Activated CD4-positive, alpha-beta T cell treated with anti-CD3 and anti-CD28 coated beads, Interleukin-2, Interleukin-6, amounts not matched to agents 100 ng/mL and 50 ng/mL, durations not matched to agents 16 hours and 8 hours (primary cell): ENCODE measurements around the gene UFD1.

Experiments
- DNase-seq: peaks from one replicate; pipeline ENCODE4 v3.0.0-alpha.2; 2020

The UFD1 gene

DNA sequence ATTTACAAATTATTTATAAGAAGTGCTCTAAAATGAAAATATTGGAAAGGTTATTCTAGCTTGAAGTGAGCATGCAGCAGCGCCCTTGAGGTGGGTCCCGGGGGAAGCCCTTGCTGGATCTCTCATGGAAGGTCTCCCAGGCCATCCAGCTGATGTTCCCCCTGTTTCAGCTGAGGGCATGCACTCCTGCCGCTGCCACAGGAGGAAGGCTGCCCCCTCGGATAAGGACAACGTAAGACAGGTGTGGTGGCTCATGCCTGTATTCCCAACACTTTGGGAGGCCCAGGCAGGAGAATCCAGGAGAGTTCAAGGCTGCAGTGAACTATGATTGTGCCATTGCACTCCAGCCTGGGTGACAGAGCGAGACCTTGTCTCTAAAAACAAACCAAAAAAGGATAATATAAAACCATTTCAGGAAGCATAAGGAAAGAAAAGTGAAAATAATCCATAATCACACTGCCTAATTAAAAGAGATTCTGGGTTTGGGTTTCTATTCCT lies 15.7 kb upstream of the UFD1 start:
- no peak for DNase-seq

DNA sequence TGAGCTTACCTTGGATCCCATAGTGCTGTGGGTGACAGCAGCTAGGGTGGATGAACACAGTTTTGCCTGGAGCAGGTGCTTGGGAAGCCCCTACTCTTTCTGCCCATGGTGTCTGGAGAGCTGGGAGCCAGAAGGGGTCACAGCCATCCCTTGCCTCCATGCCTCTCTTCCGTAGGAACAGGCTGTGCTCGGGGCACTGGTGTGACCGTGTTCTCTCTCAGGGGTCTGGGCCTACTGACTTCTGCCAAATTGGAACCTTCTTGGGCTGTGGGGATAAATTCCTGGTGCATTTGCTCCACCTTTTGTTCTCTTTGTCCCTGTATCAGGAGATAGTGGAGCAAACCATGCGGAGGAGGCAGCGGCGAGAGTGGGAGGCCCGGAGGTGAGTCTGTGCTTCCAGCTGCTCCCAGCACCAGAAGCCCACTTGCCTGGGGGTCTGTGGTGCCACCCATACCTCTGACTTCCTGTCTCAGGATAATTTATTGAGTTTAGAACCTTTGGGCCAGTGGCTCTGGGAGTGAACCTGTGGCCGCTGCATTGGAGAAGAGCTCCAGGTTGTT lies 15.1 kb upstream of the UFD1 start:
- no peak for DNase-seq

DNA sequence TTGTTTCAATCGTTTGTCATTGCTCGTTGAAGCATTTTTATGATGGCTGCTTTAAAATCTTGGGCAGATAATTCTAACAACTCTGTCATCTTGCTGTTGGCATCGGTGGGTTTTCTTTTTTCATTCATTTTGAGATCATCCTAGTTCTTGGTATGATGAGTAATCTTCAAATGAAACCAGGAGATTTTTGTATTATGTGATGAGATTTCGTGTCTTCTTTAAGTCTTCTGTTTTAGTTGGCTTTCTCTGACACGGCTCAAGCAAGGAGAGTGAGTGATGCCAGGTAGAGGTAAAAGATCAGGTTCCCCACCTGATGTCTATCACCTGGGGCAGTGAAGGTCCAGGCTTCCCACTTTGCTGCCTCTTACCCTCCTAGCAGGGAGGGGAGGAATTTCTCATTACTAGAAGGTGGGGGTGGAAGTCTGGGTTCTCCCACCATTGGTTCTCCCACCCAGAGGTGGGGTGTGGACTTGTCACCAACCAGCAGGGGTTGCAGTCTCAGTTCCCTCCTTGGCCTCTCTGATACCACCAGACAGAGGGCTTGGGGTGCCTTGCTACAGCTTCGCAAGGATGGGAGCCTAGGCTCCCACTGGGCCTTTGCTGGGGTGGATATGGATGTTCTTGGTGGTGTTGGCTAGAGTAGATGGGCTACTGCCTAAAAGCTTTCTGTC lies 13.6 kb upstream of the UFD1 start:
- peak; percentile 25 for DNase-seq

DNA sequence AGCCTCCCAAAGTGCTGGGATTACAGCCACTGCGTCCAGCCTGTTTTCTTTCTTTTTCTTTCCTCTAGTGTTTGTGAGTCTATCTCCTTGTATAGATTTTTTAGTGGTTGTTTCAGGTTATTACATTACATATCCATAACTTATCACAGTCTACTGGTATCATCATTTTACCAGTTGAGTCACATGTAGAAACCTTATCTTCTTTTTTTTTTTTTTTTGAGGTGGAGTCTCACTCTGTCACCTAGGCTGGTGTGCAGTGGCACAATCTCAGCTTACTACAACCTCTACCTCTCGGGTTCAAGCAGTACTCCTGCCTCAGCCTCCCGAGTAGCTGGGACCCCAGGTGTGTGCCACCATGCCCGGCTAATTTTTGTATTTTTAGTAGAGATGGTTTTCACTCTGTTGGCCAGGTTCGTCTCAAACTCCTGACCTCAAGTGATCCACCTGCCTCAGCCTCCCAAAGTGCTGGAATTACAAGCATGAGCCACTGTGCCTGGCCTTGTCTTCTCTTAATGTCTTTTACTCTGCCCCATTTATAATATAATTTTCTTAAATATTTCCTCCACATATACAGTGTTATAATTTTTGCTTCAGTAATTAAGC lies 11.7 kb upstream of the UFD1 start:
- no peak for DNase-seq

DNA sequence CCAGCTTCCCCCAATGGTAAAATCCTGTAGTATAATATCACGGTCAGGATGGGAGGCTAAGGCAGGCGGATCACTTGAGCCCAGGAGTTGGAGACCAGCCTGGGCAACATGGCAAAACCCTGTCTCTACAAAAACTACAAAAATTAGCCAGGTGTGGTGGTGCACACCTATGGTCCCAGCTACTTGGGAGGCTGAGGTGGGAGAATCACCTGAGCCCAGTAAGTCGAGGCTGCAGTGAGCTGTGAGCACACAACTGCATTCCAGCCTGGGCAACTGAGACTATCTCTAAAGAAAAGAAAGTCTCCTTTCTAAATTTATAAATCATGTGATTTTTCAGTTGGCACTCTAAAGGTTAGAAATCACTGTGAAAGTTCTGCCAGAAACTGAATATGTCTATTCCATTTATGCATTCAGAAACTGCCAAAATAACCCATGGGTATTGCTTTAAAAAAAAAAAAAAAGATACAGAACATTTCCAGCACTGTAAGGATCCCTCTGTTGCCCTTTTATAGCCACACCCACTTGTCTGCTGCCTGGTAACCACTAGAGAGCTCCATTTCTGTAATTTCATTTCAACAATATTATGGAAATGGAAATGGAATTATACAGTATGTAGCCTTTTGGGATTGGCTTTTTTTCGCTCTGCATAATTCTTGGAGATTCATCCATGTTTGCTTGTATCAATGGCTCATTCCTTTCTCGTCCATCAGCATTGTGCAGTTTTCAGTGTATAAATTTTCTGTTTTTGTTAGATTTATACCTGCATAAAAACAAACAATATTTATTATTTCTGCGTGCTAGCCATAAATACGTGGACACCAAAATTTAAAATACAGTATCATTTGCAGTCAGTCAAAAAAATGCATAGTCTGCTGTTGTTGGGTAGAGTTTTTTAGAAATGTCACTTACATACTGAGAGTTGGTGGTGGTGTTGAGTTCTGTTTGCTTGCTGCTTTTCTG lies 10.2 kb upstream of the UFD1 start:
- no peak for DNase-seq

DNA sequence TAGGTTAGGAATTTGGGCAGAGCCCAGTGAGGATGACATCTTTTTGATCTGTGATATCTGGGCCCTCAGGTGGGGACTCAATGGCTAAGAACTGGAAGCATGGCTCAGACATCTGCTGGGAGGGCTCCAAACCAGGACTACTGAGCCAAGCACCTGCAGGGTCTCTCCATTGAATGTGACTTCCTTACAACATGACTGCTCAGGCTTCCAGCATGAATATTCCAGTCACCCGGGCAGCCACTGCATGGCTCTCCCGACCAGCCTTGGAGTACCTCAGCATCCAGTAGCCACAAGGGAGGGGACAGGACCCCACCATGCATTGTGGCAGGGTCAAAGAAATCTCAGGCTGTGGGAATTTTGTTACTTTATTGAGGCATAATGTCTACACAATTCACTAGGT lies 9.3 kb upstream of the UFD1 start:
- no peak for DNase-seq

DNA sequence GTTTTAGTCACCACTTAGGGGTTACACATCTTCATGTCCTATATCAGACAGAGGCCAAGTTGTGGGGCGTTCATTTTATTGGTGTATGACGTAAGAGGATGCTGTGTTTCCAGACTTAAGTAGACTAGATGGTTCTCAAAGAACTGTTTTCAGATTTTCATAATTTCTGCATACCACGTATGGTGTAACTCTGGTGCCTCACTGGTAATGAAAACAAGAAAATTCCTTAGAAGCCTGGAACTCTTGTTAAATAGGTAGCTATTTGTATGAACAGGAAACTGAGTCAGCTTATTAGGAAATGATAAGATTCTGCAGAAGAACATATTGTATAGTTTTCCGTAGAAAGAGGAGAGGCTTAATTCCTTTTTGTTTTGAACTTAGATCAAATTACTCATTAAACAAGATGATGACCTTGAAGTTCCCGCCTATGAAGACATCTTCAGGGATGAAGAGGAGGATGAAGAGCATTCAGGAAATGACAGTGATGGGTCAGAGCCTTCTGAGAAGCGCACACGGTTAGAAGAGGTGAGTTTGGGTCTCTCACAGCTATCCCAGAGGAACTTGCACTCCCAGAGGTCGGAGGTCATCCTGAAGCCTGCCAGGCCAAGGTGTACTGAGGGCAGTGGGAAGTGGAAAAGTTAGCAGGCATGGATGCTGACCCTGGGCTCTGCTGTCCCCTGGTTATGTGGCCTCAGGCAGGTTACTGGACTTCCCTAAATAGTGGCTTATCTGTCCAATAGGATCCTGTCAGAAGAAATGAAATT lies 4.7 kb upstream of the UFD1 start:
- no peak for DNase-seq

DNA sequence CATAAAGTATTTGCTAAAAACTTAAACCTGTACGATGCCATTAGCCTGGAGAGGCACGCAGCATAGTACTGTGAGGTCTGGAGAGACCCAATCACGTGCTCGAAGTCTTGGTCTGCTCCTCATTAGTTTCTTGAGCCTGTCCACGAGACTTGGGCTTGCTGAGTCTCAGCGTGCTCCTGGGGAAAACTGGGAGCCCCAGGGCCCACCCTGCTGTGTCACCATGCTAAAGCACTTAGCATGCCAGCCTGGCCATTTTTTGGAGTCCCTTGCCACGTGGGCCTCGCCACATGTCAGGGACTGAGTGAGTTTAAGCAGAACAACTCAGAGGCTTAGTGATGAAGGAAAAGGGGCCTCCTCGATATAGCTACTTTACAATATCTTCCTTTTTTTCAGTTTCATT lies 3.3 kb upstream of the UFD1 start:
- DNase-seq = no peak

DNA sequence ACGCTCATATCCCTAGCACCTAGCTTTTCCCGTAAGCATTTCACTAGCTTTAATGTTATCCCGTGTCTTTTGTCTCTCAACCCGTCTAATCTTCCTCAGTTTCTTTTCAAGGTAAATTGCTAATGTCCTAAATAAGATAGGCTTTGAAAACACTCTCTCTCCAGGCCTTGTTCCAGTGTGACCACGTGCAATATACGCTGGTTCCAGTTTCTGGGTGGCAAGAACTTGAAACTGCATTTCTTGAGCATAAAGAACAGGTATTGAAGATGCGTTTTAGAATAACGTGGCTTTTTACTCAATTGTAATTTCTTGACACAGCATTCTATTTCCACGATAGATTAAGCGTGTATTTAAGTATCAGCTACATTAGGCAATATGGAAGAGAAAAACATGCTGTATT lies 1.8 kb upstream of the UFD1 start:
- DNase-seq = no peak

DNA sequence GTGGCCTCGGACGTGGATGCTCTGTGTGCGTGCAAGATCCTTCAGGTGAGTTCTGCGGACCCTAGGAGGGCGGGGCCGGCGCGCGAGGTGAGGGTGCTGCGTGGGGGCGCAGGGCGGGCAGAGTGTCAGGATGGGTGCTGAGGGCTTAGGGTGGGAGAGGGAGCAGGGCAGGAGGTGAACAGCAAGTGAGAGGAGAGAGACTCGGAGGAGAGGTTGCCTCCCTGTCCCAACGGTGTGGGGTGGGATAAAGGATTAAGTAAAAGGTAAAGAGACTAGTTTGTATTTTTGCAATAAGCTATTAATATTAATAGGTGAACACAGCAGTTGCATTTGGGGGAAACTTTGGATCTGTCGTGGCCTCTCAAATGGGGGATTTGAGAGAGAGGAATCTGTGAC lies 1.2 kb upstream of the UFD1 start:
- DNase-seq = no peak

DNA sequence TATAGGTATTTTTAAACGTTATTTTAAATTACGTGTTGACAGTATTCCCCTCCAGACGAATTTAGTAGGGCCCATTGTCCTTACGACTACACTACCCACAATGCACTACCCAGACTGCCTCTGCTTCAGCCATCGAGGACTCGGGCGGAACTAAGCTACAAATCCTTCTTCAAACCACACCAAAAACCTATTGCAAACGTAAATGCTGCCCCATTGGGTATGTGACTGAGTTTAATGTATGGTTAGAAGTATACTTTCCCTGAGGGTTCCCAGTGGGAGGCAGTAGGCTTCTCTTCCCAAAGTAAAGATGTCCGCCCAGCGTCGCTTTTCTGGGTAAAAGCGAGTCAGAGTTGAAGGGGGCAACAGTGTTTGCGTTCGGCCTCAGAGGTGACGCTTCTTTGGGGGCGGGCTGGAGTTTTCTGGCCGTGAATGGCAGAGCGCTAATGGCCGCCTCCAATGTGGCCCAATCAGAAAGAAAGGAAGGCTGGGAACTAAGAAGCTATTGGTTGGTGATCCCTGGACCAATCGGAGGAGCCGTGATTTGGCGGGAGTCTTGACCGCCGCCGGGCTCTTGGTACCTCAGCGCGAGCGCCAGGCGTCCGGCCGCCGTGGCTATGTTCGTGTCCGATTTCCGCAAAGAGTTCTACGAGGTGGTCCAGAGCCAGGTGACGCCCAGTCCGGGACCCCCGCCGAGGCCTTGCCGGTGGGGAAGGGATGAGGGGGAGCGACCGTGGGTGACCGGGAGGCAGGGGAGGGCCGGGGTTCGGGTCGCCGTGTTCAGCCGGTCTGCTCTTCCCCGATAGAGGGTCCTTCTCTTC lies 571 bp upstream of the UFD1 start, which contains the start of gene CDC45:
TSS of gene CDC45 (plus strand) at position 566 of the 818 bp plus-strand sequence. CDS start at position 615, 49 bp downstream.
- DNase-seq = peak; percentile 97

DNA sequence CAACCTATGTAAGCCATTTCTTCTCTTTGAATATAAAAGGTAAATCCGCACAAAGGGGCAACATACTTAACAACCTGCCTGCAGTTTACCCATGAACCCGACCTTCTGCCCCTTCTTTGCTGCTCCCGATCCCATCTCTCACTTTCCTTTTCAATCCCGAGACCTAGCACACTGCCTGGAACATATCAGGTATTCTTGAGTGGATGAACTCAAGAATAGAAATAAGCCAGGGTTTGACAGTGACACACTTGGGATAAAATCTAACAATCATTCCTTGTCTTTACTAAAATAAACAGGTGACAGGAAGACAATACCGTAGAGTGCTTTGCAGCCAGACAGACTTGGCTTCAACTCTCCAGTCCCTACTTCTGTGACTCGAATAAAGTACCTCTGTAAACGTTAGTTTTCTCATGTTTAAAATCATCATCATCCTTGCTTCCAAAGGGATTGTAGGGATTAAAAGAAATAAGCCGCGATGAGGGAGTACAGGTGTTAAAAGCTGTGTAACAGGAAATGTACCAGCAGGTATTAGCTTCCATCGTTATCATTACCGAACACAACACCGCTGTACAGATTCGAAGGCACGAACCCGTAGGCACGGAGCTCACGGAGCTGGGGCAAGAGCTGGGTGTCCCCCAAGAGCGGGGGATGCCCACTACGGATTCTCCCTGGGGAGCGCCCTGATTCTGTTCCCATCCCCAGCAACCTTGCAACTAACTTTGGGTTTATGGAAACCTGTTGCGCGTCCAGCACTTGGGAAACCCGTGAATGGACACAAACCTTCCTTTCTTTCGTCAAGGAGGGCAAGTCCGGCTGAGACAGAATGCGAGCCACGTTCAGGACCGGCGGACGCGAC lies 720 bp downstream of the UFD1 start:
- peak; percentile 14 for DNase-seq

DNA sequence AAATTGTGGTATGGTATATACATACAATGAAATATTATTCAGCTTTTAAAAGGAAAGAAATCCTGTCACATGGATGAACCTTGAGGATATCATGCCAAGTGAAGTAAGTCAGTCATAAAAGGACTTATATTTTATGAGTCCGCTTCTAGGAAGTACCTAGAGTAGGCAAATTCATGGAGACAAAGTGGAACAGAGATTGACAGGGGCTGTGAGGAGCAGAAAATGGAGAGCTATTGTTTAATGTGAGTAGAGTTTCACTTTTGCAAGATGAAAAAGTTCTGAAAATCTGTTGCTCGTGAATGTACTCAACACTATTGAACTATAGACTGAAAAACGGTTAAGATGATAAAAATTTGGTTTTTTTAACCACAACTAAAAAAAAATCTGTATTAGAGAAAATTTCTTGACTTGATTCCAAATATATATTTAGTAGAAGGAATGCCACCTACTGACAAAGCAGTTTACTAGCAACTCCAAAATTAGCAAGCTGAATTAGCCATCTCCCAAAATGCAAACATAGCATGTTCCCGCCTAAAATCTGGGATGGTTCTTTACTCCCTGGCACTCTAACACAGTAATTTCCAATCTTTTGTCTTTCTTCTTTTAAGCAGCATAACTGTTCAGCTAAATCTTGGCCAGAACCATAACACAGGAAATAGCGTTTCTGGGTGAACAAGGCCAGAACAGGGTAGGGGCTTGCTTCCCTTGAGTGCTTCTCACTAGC lies 1.5 kb downstream of the UFD1 start:
- DNase-seq = peak; percentile 10

DNA sequence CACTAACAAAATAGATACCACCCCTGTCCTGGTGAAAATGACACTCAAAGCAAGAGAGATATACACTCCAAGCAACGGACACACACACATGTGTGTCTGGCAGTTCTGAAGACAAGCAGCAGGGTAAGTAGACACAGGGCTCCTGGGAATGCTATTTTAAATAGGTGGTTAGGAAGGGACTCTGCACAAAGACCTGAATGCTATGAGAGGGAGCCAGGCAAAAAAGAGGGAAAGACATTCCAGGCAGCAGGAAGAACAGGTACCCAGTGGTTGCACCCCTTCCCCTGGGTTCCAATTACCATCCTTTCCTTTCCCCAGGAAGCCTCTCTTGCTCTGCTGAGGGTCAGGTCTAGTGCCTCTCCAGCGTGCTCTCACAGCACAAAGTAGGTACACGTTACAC lies 3.0 kb downstream of the UFD1 start:
- no peak for DNase-seq

DNA sequence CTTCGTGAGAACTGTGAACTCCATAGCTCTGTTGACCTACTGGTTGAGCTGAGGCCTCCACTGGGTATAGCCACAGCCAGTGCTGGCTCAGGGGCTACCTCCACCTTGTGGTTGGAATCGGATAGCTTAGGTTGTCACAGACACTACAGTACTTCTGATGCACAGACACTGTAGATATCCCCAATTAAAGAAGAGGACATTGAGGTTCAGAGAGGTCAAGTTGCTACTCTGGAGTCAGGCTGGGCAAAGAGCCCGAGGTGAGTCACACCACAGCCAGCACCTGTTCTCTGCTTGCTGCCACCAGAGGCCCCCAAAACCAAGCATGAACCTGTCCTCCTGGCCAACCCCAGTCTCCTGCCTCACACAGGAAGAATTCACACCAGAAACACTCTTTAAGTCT lies 5.4 kb downstream of the UFD1 start:
- DNase-seq = no peak

DNA sequence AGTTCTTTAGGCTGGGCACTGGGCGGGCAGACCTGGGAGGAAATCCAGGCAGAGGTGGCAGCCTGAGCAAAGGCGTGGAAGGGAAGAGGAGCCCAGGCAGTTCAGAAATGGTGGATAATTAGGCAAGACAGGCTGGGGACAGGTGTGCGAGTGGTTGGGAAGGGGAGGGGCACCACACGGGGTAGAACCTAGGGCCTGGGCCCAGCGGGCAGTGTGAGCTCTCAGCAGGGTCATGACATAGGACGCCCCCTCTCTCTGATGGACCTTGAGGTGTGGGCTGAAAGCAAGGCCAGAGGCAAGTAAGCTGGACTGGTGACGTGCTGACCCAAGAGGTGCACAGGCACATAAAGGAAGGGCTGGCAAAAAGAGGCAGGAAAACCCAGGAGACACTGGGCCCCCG lies 6.8 kb downstream of the UFD1 start:
- no peak for DNase-seq

DNA sequence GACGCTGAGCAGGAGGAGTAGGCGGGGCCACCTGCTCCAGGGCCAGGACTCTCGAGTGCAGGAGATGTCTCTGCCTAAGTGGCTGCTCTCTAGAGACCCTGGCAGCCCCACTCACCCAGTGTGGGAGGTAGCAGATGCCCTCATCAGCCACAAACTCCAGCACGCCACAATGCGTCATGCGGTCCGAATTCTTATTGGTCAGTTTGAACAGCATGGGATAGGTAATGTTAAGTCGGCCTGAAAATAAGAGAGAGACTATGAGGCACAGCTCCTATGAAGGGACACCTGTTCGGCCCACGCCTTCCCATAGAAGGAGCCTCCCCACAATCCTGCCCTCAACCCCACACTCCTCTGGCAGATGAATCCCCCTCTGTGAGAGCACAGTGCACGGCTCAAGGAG lies 7.4 kb downstream of the UFD1 start:
- DNase-seq = no peak

DNA sequence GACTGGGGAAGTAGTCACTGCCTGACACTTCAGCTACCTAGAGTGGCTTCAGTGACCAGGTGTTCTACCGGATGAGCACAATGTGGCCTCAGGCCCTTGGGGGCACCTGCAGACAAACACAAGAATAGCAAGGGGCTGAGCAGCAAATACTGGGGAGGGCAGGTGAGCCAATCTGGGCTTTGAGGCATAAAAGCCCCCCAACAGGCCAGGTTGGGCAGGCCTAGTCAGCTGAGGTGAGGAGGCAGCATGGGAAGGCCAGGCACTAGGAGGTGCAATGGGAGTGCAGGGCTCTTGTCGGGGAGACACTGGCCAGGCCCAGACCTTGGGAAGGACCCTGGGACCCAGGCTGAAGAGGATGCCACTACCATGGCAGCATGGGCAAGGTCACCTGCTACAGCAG lies 9.0 kb downstream of the UFD1 start:
- no peak for DNase-seq

DNA sequence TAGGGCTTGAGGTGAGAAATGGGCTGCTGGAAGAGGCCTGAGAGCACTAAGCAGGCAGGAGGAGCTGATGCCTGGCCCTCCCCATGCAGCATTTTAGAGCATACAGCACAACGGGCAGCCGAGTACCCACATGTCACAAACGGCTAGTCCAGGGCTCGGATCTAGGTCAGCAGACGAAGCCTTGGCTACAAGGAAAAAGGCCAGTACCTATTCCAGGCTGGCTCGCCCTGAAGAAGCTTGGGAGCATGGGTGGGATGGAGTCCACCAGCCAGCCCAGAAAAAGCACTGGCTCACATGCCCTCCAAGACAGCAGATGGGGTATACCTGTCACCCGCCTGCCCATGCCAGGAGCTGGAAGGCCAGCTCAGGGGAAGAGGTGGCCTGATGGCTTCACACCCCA lies 9.6 kb downstream of the UFD1 start:
- no peak for DNase-seq

DNA sequence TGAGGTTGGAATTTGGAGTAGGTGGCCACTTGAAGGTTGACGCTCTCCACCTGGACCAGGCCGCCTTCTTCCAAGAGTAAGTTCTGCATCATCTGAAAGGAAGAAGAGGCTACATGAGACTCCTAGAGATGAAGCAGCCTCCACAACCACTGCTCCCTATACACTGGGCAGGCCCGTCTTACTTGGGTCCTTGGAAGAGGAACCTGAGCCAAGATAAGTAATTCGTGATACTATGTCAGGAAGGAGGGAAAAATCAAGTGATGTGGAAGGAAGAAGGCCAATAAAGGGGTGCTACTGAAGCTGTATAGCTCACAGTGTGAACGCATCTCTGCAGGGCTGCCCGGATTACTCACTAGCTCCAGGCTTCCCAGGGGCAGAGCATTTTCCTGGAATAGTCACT lies 11.1 kb downstream of the UFD1 start:
- no peak for DNase-seq
